Measurements from ENCODE around the gene MRPL3. TPM values are rescaled to one million over a fixed set of nuclear protein-coding genes. Genes with fewer than 3 reads are reported as not detected.

Gene MRPL3
- total and polyA plus RNA-seq, 2 experiments from 2014 or later, result 159 to 185 TPM

DNA sequence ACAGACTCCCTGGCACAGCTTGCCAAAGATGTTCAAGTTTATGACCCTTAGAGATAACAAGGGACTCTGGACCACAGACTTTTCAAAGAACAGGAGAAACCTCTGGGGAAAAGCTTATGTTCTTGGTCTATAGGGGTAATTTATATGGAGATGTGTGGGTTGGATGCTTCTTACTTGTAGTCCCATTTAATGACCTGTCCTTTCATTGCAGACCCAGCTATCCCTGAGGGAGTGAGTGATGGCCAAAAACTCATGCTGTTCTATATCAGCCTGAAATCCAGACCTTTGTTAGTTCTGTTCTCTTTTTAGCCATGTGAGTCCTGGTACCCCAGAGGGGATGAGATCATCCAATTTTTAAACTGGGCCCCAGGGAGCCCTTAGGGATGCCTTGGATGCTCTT, 43.7 kb upstream of the MRPL3 start (continued):
- TF ChIP-seq, protein P1, sequence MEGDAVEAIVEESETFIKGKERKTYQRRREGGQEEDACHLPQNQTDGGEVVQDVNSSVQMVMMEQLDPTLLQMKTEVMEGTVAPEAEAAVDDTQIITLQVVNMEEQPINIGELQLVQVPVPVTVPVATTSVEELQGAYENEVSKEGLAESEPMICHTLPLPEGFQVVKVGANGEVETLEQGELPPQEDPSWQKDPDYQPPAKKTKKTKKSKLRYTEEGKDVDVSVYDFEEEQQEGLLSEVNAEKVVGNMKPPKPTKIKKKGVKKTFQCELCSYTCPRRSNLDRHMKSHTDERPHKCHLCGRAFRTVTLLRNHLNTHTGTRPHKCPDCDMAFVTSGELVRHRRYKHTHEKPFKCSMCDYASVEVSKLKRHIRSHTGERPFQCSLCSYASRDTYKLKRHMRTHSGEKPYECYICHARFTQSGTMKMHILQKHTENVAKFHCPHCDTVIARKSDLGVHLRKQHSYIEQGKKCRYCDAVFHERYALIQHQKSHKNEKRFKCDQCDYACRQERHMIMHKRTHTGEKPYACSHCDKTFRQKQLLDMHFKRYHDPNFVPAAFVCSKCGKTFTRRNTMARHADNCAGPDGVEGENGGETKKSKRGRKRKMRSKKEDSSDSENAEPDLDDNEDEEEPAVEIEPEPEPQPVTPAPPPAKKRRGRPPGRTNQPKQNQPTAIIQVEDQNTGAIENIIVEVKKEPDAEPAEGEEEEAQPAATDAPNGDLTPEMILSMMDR (conservative IDR thresholded peaks at IDR 0.05; ENCODE audit: low read depth in 2 of 2), result no peak
- TF ChIP-seq, protein P2, sequence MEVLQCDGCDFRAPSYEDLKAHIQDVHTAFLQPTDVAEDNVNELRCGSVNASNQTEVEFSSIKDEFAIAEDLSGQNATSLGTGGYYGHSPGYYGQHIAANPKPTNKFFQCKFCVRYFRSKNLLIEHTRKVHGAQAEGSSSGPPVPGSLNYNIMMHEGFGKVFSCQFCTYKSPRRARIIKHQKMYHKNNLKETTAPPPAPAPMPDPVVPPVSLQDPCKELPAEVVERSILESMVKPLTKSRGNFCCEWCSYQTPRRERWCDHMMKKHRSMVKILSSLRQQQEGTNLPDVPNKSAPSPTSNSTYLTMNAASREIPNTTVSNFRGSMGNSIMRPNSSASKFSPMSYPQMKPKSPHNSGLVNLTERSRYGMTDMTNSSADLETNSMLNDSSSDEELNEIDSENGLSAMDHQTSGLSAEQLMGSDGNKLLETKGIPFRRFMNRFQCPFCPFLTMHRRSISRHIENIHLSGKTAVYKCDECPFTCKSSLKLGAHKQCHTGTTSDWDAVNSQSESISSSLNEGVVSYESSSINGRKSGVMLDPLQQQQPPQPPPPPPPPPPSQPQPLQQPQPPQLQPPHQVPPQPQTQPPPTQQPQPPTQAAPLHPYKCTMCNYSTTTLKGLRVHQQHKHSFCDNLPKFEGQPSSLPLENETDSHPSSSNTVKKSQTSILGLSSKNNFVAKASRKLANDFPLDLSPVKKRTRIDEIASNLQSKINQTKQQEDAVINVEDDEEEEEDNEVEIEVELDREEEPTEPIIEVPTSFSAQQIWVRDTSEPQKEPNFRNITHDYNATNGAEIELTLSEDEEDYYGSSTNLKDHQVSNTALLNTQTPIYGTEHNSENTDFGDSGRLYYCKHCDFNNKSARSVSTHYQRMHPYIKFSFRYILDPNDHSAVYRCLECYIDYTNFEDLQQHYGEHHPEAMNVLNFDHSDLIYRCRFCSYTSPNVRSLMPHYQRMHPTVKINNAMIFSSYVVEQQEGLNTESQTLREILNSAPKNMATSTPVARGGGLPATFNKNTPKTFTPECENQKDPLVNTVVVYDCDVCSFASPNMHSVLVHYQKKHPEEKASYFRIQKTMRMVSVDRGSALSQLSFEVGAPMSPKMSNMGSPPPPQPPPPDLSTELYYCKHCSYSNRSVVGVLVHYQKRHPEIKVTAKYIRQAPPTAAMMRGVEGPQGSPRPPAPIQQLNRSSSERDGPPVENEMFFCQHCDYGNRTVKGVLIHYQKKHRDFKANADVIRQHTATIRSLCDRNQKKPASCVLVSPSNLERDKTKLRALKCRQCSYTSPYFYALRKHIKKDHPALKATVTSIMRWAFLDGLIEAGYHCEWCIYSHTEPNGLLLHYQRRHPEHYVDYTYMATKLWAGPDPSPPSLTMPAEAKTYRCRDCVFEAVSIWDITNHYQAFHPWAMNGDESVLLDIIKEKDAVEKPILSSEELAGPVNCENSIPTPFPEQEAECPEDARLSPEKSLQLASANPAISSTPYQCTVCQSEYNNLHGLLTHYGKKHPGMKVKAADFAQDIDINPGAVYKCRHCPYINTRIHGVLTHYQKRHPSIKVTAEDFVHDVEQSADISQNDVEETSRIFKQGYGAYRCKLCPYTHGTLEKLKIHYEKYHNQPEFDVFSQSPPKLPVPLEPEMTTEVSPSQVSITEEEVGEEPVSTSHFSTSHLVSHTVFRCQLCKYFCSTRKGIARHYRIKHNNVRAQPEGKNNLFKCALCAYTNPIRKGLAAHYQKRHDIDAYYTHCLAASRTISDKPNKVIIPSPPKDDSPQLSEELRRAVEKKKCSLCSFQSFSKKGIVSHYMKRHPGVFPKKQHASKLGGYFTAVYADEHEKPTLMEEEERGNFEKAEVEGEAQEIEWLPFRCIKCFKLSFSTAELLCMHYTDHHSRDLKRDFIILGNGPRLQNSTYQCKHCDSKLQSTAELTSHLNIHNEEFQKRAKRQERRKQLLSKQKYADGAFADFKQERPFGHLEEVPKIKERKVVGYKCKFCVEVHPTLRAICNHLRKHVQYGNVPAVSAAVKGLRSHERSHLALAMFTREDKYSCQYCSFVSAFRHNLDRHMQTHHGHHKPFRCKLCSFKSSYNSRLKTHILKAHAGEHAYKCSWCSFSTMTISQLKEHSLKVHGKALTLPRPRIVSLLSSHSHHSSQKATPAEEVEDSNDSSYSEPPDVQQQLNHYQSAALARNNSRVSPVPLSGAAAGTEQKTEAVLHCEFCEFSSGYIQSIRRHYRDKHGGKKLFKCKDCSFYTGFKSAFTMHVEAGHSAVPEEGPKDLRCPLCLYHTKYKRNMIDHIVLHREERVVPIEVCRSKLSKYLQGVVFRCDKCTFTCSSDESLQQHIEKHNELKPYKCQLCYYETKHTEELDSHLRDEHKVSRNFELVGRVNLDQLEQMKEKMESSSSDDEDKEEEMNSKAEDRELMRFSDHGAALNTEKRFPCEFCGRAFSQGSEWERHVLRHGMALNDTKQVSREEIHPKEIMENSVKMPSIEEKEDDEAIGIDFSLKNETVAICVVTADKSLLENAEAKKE (CRISPR knock-in tag; IDR thresholded peaks at IDR 0.05), result no peak
- TF ChIP-seq ZNF331 (CRISPR knock-in tag; IDR thresholded peaks at IDR 0.05; ENCODE audit: low read depth), result no peak

DNA sequence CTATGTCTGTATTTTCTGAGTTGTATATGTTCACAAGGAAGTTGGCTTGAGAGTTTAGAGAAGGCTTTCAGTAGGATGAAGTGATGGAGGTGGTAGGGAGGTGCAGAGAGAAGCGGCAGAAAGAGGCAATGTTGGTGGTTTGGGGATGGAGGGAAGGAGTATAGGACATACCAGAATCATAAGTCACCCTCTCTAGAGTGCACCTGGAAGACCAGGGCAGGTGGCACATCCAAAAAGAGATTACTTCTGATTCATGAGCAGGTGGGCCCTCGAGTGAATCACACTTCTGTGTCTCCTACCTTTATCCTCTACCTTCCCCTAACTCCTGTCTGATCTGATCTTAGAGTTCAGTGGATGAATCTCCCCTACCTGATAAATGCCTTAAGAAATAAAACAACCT, 41.8 kb upstream of the MRPL3 start:
- ATAC-seq, result no peak
- H3K4me2 ChIP-seq, result no peak overlapping the region
- Mint-ChIP-seq H3K9me3 (no peaks in the 10 kb centered on the region), H3K27ac (no peak overlapping the region), H3K36me3 (ENCODE audit: low read depth) (no peaks in the 10 kb centered on the region), H3K27me3 (ENCODE audit: insufficient read depth, low read depth, poor library complexity) (no peaks in the 10 kb centered on the region), H3K4me1 (no peaks in the 10 kb centered on the region), H3K4me3 (no peak overlapping the region)
- H3K9me2 ChIP-seq (ENCODE audit: insufficient read depth), result peaks cover 6% of the 10 kb centered on the region; the same call in 1 of the 2 replicates
- H3K4me1 ChIP-seq (ENCODE audit: insufficient read depth), result no peaks in the 10 kb centered on the region
- no peaks in the 10 kb centered on the region for H4K20me1 ChIP-seq (replicated peaks; ENCODE audit: insufficient read depth)
- no peaks in the 10 kb centered on the region; the same call in 1 of the 2 replicates for H3K36me3 ChIP-seq (ENCODE audit: insufficient read depth)
- H2AFZ ChIP-seq, result no peak overlapping the region
- H3K79me2 ChIP-seq (replicated peaks; ENCODE audit: insufficient read depth), result no peaks in the 10 kb centered on the region
- no peaks in the 10 kb centered on the region for H3K27me3 ChIP-seq (ENCODE audit: insufficient read depth)
- H3F3A ChIP-seq (replicated peaks; ENCODE audit: low read depth), result no peaks in the 10 kb centered on the region
- H3K4me3 ChIP-seq, result no peak overlapping the region
- no peak overlapping the region for H3K27ac ChIP-seq (ENCODE audit: low read depth)
- no peak for DNase-seq (ENCODE audit: low spot score)
- TF ChIP-seq ZNF114 (CRISPR knock-in tag; IDR thresholded peaks at IDR 0.05) (no peak), EZH2phosphoT487 (IDR thresholded peaks at IDR 0.05; ENCODE audit: unreplicated experiment) (no peak), STAT1 (IDR thresholded peaks at IDR 0.05; ENCODE audit: unreplicated experiment) (no peak), ZNF331 (CRISPR knock-in tag; IDR thresholded peaks at IDR 0.05; ENCODE audit: low read depth) (no peak), JUNB (IDR thresholded peaks at IDR 0.05; ENCODE audit: unreplicated experiment) (no peak), CREB1 (CRISPR knock-in tag; IDR thresholded peaks at IDR 0.05; ENCODE audit: low read depth) (no peak)
- TF ChIP-seq, protein P3, sequence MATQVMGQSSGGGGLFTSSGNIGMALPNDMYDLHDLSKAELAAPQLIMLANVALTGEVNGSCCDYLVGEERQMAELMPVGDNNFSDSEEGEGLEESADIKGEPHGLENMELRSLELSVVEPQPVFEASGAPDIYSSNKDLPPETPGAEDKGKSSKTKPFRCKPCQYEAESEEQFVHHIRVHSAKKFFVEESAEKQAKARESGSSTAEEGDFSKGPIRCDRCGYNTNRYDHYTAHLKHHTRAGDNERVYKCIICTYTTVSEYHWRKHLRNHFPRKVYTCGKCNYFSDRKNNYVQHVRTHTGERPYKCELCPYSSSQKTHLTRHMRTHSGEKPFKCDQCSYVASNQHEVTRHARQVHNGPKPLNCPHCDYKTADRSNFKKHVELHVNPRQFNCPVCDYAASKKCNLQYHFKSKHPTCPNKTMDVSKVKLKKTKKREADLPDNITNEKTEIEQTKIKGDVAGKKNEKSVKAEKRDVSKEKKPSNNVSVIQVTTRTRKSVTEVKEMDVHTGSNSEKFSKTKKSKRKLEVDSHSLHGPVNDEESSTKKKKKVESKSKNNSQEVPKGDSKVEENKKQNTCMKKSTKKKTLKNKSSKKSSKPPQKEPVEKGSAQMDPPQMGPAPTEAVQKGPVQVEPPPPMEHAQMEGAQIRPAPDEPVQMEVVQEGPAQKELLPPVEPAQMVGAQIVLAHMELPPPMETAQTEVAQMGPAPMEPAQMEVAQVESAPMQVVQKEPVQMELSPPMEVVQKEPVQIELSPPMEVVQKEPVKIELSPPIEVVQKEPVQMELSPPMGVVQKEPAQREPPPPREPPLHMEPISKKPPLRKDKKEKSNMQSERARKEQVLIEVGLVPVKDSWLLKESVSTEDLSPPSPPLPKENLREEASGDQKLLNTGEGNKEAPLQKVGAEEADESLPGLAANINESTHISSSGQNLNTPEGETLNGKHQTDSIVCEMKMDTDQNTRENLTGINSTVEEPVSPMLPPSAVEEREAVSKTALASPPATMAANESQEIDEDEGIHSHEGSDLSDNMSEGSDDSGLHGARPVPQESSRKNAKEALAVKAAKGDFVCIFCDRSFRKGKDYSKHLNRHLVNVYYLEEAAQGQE (IDR thresholded peaks at IDR 0.05; ENCODE audit: unreplicated experiment), result no peak
